Erythroblast (primary cell): ENCODE measurements around the gene ALDH1L2.

ENCODE experiments used
- GATA1 ChIP-seq: IDR thresholded peaks from 2 replicates; pipeline ENCODE4 v1.6.1; 2011; ENCODE audit warnings: low read depth, mild to moderate bottlenecking, control low read depth, low read length, moderate library complexity
- POLR2A ChIP-seq: IDR thresholded peaks from 2 replicates; pipeline ENCODE4 v1.6.1; 2011; ENCODE audit warnings: mild to moderate bottlenecking, low read length

- TF ChIP-seq POLR2A (no peak), GATA1 (no peak)
Observed at GRCh38 chr12:105014603-105015002, 69.7 kb downstream of the ALDH1L2 start.
